ENCODE data around the gene NUFIP1. TPM values are rescaled to one million over a fixed set of nuclear protein-coding genes. Genes with fewer than 3 reads are reported as not detected.

Gene NUFIP1
- total RNA-seq, 1 donor from 2014 or later, result 4.3 TPM

Small RNA genes lying within 50 kb of the gene (small RNA-seq; reads per million reads assigned to genes)
- gene RN7SL49P (ENCODE audit: low replicate concordance), result not detected

Other genes starting within 250 kb of the NUFIP1 start
- 25.8 TPM for gene GPALPP1, start 67 bp upstream of the NUFIP1 start, total RNA-seq
- 19.4 TPM for gene GTF2F2, start 131.0 kb upstream of the NUFIP1 start, total RNA-seq
- gene KCTD4, start 211.6 kb upstream of the NUFIP1 start, total RNA-seq, result not detected